Measurements from ENCODE around the gene HYCC2.
"Not testable (repeated sequence)": the region's sequence is repeated elsewhere in the genome, so short reads cannot be mapped to it uniquely, and the experiment has no call there.

The HYCC2 gene

DNA sequence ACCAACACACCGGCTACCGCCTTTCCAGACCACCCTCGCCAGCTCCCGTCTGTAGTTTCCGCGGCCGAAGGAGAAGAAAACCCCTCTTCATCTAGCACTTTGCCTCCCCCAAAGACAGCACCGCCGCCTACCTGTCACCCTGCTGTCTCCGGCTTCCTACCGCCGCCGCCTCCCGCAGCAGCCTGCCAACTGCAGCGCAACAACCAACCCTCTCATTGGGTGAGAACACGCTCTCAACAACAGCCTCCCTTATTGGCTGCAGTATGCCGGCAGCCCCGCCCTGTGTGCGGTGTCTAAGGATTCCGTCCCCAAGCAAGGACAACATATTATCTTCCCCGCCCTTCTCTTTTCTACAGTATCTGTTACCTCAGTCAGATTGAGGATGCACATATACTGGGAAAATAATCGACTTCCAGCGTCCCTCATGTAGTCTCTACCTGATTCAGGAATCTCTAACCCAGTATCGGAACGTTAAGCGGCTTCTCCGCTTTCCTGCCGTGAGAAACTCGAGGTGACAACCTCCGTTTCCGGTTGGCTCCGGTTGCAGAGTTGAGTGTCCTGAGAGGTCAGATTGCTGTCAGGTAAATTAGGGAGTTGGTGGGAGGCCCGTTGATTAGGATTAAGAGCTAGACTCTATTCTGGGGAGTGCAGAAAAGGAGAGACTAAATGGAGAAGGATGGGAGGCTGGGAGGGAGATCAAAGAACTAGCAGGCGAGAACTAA lies at the start of gene HYCC2, which contains the start of gene NDUFB3:
Gene HYCC2 (minus strand): TSS at position 193 of the 722 bp plus-strand sequence. CDS start 47,662 bp downstream, outside the sequence.
Gene NDUFB3 (plus strand): TSS at position 523 of the 722 bp plus-strand sequence. CDS start 6,882 bp downstream, outside the sequence.
- DNase-seq (ENCODE audit: low read depth in 1 of 2, low spot score in 1 of 2) = peak; percentile 76 to 82

DNA sequence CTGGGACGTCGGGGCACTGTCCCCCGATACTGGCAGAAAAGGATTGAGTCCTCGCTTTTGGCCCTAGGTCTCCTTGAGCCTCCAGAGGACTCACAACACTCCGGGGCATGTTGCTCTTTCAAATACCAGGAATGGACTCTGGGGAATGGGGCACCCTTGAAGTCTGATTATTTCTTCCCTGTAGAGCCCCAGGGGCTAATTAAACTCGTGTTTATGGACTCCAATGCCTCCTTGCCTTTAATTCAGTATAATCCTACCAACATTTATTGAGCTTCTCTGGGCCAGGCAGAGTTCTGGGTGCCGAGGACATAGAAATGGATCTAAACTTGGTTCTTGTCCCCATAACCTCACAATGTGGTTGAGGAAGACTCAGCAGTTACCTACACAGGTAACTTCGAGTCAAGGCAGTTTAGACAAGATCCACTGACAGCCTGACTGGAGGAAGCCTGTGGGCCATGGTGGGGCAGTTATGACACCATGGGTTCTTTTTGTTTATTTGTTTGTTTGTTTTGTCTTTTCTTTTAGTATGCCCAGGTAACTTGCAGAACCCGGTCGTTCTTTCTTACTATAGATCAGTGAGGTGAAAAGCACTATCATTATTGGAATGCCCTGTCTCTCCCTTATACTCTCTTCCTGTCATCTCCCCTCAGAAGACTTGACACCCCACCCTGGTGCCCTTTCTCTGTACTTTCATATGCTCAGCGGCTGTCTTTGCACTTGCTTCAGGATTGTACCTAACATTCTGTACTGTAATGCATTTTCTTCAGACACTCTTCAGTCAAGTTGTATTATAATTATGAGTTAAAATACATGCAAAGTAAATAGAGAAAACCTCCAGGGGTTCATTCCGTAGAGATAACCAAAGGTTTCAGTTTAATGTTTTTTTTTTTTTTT lies 47.7 kb upstream of the HYCC2 start:
- DNase-seq (ENCODE audit: low read depth in 1 of 2, low spot score in 1 of 2) = no peak

DNA sequence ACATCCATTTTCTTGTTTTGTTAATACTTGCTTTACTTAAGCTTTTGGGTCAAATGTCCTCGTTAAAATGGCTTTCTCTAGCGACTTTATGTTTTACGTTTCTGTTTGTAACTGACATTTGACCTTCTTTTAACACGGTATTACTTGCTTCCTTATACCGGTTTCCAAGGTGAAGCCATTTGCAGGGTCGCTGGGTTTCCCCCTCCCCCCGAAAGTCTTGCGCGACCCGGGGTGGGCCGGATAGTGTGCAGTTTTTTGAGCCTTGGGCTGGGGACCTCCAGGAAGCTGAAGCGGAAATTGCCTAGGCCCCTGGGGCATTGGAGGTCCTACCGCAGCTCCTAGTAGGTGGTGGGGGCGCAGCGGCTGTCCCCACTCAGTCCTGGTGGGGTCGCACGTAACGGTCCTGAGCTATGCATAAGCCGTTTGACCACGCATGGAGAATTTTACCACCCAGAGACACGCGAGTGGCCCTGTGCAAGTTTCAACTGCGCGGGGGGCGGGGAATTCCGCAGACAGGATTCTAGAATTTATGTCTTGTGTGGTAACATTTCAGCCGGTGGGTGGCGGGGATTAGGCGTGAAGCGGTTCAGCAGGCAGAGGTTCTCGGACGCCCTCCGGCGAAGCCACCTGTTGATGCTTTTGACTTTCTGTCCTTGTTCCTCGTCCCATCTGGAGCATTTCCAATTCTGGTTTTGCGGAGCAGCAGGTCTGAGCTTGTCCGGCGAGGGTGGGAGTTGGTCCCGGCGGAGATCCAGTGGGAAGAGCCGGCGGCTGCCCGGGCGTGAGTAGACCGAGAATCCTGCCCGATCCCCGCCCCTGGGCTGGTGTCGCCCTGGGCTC lies 46.9 kb upstream of the HYCC2 start:
- DNase-seq (ENCODE audit: low read depth in 1 of 2, low spot score in 1 of 2) = peak; percentile 69 to 80

DNA sequence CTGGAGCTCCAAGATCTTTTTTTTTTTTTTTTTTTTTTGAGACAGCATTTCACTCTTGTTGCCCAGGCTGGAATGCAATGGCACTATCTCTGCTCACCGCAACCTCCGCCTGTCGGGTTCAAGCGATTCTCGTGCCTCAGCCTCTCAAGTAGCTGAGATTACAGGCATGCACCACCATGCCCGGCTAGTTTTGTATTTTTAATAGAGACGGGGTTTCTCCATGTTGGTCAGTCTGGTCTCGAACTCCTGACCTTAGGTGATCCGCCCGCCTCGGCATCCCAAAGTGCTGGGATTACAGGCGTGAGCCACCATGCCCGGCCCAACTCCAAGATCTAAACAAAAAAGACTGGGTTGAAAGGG lies 46.2 kb upstream of the HYCC2 start:
- not testable (repeated sequence) for DNase-seq (ENCODE audit: low read depth in 1 of 2, low spot score in 1 of 2)

DNA sequence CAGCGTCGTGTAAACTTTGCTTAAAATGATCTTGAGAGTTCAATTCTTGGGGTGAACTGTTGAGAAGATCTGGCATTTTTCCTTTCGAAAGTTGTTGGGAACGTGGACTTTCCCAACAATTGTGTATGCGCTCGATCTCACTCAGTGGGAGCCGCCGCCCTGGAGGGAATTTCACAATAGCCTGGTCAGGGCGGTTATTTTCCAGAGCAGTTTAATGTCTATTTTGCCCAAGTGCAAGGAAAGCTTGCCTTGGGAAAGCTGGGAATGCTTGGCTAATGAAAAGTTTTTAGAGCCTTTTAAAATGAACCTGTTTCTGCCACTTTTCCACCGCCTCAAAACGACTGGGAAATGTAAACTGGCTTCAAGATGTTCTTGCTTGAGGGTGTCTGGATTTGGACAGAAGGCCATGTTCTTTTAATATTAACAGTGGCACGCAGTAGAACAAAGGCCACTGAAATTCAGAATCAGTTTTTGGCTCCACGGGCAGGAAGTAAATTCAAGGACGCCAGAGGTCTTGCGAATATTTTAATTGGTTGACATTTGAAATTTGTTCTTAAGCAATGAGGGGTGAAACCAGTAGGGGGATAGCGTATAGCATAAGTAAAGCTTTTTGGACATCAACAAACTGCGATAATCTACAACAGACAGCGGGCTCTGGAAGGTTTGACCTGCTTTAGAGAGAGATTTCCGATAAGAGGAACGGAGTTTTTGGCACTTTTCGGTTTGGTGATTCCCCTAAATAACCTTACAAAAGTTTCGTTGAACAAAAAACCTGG lies 45.7 kb upstream of the HYCC2 start:
- DNase-seq (ENCODE audit: low read depth in 1 of 2, low spot score in 1 of 2) = no peak

DNA sequence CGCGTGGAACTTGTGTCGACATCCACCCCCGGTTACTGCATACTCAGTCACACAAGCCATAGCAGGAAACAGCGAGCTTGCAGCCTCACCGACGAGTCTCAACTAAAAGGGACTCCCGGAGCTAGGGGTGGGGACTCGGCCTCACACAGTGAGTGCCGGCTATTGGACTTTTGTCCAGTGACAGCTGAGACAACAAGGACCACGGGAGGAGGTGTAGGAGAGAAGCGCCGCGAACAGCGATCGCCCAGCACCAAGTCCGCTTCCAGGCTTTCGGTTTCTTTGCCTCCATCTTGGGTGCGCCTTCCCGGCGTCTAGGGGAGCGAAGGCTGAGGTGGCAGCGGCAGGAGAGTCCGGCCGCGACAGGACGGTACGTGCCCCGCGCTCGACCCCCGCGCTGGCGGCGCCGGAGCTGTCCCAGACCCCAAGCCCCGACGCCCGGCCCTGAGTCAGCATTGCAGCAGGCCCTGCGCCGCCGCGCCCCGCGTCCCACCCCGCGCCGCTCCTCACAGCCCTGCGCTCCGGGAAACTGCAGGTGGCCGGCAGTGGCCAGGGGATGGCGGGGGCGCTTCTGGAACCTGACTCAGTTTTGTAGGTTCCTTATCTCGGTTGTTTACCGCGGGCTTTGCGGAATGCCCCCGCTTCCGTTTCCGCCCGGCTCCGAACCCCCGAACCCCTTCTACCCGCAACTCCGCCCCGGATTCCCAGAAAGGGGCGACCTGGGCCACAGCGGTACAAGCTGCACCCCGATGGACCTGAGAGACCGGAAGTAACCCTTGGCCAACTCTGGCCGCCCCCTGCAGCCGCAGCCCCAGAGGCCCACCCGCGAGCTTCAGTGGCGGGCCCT lies 44.9 kb upstream of the HYCC2 start, which contains the start of gene CFLAR:
Gene CFLAR (plus strand): TSS at position 50 of the 844 bp plus-strand sequence. CDS start 13,702 bp downstream, outside the sequence.
- DNase-seq (ENCODE audit: low read depth in 1 of 2, low spot score in 1 of 2) = peak; percentile 58 to 63

DNA sequence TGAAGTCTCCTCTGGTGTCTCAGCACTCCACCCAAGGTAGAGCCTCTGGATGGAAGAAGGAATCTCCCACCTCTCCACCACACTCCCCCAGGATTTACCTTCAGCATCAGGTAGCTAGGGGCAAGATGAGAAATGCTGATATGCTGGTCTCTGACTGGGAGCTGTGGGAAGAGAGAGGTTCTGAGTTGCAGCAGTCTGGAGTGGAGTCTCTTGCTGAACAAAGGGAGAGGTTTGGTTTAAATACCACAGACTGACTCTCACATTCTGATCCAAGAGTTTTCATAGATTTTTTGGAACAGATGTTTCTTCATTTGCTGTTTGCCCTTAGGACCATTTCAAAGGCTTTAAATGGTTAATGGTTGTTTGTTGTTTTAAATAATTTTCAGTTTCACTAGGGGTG lies 43.4 kb upstream of the HYCC2 start:
- DNase-seq (ENCODE audit: low read depth in 1 of 2, low spot score in 1 of 2) = no peak

DNA sequence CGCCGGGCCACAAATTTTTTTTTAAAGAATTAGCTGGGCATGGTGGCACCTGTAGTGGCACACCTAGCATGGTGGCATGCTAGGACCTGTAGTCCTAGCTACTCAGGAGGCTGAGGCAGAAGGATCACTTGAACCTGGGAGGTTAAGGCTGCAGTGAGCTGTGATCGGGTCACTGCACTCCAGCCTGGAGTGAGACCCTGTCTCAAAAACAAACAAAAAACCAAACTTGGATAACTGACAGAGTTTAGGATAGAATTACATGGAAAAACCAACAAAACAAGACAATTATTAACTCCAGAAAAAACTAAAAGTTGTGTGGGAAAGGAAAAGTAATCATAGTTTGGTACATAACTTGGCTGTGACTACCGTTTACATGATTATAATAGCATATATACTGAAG lies 42.9 kb upstream of the HYCC2 start:
- no peak for DNase-seq (ENCODE audit: low read depth in 1 of 2, low spot score in 1 of 2)

DNA sequence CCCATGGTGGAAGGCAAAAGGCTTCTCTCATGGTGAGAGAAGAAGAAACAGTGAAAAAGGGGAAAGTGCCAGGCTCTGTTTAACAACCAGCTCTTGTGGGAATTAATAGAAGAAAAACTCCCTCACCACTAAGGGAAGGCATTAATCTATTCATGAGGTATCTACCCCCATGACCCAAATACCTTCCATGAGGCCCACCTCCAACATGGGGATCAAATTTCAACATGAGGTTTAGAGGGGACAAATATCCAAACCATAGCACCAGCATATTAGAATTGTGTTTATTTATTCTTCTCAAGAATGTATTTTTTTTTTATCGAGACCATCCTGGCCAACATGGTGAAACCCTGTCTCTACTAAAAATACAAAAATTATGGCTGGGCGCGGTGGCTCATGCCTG lies 39.6 kb upstream of the HYCC2 start:
- no peak for DNase-seq (ENCODE audit: low read depth in 1 of 2, low spot score in 1 of 2)

DNA sequence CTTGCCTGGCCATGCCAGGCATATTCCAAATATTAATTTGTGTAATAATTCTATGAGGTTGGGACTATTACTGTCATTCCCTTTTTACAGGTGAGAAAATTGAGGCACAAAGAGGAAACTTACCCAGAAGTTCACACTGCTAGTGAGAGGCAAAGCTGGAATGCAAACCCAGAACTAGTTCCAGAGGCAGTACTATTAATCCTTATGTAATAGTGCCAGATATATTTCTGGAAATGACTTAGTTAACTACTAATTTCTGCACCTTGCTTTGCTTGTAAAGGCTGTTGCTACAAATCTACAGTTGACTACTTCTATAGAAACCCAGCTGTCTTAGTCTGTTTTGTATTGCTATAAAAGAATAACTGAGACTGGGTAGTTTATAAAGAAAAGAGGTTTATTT lies 39.1 kb upstream of the HYCC2 start:
- no peak for DNase-seq (ENCODE audit: low read depth in 1 of 2, low spot score in 1 of 2)

DNA sequence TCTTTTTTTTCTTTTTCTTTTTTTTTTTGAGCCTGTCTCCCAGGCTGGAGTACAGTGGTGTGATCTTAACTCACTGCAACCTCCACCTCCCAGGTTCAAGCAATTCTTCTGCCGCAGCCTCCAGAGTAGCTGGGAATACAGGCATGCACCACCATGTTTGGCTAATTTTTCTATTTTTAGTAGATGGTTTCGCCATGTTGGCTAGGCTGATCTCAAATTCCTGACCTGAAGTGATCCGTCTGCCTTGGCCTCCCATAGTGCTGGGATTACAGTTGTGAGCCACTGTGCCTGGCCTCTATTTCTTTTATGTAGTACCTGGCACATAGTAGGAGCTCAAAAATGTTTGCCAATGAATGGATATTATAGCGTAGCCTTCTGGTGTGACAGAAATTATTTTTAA lies 37.7 kb upstream of the HYCC2 start:
- DNase-seq (ENCODE audit: low read depth in 1 of 2, low spot score in 1 of 2) = no peak

DNA sequence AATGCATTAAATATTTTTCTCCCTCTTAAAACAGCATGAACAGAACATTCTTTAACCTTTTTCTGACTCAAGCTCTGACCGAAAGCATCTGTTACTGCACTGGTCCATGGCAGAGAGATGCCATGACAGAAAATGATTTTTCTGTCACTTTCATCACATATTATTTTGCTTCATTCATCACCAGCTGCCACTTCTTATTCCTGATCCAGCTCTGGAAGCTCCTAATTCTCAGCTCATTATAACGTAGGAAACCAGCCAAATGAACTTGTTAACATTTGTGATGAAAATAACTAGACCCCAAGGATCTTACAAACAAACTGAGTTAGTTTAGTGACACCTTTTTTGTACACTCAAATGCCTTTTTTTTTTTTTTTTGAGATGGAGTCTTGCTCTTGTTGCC lies 36.9 kb upstream of the HYCC2 start:
- DNase-seq (ENCODE audit: low read depth in 1 of 2, low spot score in 1 of 2) = no peak

DNA sequence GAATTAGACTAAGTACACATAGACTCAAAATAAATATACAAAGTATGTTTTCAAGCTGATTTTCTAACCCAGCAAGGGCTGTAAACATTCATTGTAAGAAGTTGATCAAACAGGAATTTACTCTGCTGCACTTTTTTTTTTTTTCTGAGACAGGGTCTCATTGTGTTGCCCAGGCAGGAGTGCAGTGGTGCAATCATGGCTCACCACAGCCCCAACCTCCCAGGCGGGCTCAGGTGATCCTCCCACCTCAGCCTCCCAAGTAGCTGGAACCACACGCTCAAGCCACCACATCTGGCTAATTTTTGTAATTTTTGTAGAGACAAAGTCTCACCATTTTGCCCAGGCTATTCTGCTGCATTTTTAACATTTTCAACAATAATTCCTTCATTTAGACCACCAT lies 36.2 kb upstream of the HYCC2 start:
- DNase-seq (ENCODE audit: low read depth in 1 of 2, low spot score in 1 of 2) = no peak

DNA sequence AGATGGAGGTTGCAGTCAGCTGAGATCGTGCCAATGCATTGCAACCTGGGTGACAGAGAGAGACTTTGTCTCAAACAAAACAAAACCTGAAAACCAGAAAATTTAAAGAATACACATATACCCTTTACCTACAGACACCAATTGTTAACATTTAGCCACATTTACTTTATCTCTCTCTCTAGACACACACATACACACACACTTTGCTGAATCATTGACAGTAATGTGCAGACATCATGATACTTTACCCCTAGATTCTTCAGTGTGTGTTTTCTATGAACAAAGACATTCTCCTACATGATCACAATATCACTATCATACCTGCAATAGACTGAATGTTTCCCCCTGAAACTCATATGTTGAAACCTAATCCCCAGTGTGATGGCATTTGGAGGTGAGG lies 34.3 kb upstream of the HYCC2 start:
- DNase-seq (ENCODE audit: low read depth in 1 of 2, low spot score in 1 of 2) = no peak

DNA sequence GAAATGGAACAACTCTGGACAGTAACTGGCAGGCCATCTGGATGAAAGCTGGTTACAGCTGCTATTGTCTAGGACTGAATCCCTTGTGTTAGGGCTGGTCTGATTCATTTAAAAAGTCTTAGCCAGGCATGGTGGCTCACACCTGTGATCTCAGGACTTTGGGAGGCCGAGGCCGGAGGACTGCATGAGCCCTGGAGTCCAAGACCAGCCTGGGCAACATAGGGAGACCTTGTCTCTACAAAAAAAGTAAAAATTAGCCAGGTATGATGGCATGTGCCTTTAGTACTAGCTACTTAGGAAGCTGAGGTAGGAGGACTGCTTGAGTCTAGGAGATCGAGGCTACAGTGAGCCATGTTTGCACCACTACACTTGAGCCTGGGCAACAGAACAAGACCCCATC lies 29.0 kb upstream of the HYCC2 start:
- no peak for DNase-seq (ENCODE audit: low read depth in 1 of 2, low spot score in 1 of 2)

DNA sequence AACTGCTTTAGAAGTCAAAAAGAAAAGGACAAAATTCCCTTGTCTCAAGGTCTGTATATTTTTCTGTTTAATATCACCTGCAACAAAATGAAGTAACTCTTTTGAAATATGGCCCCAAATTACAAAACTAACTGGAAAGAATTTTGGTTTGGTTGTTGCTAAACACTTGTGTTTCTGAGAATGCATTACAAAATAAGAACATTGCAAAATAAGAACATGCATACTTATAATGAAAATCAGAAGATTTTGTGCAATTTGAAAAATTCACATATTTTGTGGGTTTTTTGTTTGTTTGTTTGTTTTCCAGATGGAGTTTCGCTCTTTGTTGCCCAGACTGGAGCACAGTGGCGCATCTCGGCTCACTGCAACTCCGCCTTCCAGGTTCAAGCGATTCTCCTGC lies 22.1 kb upstream of the HYCC2 start:
- DNase-seq (ENCODE audit: low read depth in 1 of 2, low spot score in 1 of 2) = no peak

DNA sequence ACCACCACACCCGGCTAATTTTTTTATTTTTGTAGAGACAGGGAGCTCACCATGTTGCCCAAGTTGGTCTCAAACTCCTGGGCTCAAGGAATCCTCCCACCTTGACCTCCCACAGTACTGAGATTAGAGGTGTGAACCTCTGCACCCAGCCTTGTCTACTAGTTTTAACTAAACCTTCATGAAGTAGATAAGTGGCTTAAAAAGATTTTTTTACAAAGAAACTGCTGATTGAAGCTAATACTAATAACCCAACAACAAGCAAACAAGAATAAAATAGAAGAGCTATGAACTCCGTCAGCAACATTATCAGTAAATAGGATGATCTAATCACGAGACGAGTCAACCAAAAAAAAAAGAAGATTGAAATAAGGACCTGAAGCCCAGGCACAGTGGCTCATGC lies 19.1 kb upstream of the HYCC2 start:
- no peak for DNase-seq (ENCODE audit: low read depth in 1 of 2, low spot score in 1 of 2)

DNA sequence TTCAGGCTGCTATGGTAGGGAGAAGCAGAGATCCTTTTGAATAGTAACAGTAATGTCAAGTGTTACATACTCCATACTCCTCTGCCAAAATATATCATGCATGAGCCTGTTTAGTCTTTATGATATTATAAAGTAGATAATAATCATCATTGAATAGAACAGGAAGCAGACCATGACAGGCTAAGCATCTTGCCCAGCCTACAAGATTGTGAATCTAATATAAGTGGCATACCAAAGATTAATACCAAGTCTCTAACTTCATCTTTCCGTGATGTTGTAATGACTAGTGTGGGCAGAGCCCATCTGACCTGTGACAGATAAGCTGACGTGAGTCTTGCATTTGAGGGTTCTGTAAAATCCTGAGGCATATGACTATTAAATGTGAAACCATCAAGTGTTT lies 13.4 kb upstream of the HYCC2 start:
- DNase-seq (ENCODE audit: low read depth in 1 of 2, low spot score in 1 of 2) = no peak

DNA sequence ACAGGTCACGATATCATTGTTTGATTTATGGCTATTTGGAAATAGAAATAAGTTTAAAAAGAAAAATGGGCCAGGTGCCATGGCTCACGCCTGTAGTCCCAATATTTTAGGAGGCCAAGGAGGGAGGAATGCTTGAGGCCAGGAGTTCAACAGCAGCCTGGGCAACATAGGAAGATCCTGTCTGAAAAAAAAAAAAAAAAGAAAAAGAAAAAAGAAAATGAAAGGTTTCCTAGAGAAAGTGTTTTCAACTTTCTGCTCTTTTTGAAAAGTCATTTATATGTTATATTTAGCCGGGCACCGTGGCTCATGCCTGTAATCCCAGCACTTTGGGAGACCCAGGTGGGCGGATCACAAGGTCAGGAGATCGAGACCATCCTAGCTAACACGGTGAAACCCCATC lies 3.5 kb upstream of the HYCC2 start:
- DNase-seq (ENCODE audit: low read depth in 1 of 2, low spot score in 1 of 2) = no peak

DNA sequence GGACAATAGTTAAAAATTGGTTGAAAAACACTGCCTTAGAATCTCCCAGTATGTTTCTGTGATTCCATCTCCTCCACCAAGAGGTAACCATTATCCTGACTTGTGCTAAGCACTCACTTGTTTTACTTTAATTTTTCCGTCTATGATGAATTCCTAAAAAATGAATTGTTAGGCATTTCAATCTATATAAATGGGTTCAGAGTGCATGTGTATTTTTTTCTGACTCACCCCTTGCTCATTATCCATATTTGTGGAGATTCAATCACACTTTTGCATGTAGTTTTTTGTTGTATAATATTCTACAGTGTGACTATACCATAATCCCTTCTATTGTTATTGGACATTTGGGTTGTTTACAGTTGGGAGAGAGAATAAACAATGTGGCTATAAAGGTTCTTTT lies 1.6 kb upstream of the HYCC2 start:
- no peak for DNase-seq (ENCODE audit: low read depth in 1 of 2, low spot score in 1 of 2)
